Measurements from ENCODE around the gene COL11A2.

COL11A2 gene

DNA sequence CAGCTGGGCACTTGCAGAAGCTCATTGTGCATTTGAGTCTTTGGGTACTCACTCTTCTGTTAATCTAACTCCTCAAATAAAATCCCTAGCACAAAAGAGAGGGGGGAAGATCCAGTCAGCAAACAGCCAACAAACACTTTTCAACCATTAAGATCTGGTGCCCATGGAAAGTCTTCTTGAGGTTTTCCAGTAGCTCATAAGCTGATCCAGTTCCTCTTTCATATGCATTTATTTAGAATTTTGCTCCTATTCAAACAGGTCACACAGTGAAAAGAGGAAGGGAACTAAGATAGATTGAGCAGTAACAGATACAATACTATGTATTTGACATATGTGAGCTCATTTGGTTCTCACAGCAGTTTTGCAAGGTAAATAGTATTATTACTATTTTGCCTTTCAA lies 77.9 kb downstream of the COL11A2 start:
- peak; percentile 78 to 87 for DNase-seq

DNA sequence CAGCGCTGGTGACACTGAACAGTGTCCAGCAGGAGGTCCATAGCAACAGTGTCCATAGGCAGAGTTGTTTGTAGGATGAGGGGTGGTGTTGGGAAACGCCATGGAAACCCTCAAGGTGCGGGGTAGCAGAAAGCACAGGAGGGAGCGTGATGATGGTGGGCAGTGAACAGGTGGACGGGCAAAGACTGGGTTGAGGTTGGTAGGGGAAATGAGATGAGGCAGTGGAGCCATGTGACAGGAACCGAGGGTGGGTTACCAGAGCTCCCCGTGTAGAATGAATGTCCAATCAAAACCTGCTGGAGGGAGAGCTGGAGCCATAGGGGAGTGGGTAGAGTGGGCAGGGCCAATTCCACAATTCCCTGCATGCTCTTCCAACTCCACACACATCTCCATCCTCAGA lies 78.5 kb downstream of the COL11A2 start:
- DNase-seq, result no peak

Data from AML-193 (cell line).